DND-41 (cell line): ENCODE measurements around the gene KHDC4.

Source experiments
- CTCF ChIP-seq: IDR thresholded peaks from 2 replicates; pipeline ENCODE4 v1.5.1; 2012; ENCODE audit warnings: borderline replicate concordance, low read length, moderate library complexity, mild to moderate bottlenecking; ENCODE audit not compliant: poor library complexity, severe bottlenecking; ENCODE audit errors: extremely low read depth
- EZH2 ChIP-seq: IDR thresholded peaks from 3 replicates; pipeline ENCODE4 v1.6.1; 2012; ENCODE audit warnings: borderline replicate concordance, low read depth, mild to moderate bottlenecking, moderate library complexity, low read length, inconsistent platforms; ENCODE audit not compliant: severe bottlenecking

- TF ChIP-seq CTCF (no peak), EZH2 (no peak)
Observed at GRCh38 chr1:155951753-155952504, 17.7 kb upstream of the KHDC4 start.
